HG03442 (cell line): ENCODE data around the gene SH3GL2.

ENCODE experiments used
- ATAC-seq: cut with Tn5 transposase; IDR thresholded peaks from one replicate; pipeline ENCODE4 v1.9.1; 2021; ENCODE audit warnings: mild to moderate bottlenecking, moderate library complexity; ENCODE audit not compliant: unreplicated experiment

The SH3GL2 gene

DNA sequence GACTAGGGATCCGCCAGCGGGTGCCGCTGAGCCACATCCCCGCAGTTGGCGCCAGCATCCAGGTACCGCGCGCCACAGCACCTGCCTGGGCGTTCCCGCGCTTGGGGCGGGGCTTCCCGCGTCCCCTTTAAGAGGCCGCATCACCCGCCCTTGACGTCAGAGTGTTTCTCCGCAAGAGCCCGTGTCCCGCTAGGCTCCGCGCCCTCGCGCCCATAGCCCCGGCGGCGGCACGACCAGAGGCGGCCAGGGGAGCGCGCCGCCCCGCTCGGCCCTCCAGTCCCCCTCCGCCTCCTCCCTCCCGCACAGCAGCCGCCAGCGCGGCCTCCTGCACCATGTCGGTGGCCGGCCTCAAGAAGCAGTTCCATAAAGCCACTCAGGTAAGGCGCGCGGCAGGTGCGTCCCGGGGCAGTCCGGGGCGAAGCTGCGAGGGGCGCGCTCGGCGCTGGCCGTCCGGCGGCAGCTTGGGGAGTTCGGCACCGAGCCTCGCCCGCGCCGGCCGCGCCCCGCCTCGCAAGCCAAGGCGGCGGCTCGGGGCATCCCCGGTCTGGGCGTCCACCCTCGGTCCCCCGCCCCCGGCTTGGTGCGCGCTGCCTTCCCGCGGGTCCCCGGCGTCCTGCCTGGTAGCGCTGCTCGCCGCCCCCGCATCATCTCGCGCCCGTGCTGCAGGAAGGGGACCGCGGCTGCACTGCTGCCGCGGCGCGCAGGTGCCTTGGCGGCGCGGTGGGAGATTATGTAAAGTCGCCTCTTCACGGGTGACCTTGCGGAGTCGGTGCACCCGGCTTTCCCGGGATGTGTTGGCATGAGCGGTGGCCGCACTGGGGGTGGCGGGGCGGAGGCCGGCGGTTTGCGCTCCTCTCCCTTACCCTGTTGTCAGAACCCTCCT is at the start of gene SH3GL2:
SH3GL2 (plus strand) TSS at position 156 of the 883 bp plus-strand sequence.
- ATAC-seq = peak; percentile 64

DNA sequence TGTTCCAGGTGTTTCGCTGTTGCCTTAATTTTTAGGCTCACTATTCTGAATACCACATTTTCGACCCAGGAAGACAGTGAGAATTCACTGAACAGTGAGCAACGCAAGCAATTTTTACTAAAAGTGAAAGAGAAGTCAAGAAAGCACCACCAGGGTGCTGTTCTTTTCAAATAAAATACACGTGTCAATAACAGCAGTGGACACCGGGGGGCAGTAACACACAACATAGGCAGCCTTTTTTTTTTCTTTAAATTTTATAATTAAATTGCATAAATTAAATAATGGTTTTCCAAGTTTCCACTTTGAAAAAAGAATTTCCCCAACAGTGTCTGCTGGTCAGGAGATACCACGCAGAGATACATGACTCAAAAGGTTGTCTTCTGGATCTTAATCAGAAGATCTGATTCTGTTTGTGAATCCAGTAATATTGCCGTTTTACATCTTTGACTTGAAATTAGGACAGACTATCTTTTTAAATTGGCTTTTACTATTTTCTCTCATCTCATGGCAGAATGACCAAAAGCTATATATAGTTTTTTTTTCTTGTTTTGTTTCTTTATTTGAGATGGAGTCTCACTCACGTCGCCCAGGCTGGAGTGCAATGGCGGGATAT is 47.1 kb upstream of the SH3GL2 start:
- ATAC-seq = peak; percentile 94

DNA sequence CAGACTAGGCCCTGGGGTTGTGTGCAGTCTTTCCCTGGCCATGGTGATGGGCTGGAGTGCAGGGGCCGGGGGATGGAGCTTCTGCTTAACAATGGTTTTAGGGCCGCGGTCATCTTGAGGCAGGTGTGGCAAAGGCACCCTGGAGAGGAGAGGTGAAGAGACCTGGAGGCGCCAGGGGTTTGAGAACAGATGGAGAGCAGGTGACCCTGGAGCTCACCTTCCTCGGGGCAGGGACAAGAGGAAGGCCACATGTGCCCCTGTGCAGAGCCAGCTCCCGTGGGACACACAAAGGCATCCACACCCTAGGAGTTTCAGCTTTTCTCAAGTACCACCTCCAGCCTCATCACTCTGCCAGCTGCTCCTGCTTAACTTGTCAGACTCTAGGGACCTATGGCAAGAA is 46.4 kb upstream of the SH3GL2 start:
- no peak for ATAC-seq

DNA sequence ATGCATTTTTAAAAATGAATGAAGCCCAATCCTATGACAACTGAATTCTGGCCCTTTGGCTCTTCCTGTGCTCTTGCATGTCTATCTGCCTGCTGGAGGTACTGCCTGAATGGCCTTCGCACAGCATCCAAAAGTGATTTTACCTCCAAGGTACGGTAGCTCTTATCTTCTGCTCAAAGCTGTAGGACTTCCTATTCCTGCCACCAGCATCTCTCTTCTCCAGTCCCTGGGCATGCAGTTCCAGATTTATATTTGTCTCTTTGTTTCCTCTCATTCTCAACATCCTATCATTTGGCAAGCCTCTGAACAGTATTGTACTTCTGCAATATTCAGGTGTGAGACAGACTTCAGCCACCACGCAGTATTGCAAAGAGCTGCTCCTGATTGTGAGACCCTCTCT is 43.7 kb upstream of the SH3GL2 start:
- ATAC-seq = no peak

DNA sequence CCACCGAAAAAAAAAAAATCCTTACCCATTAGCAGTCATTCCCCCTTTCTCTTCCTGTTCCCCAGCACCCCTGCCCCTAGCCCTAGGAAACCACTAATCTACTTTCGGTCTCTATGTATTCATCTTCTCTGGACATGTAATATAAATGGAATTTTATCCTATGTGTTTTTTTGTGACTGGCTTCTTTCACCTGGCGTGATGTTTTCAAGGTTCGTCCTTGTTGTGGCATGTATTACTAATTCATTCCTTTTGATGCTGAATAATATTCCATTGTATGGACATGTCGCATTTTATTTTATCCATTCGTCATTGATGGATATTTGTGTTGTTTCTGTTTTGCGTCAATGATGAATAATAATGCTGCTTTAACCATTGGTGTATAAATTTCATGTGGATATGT is 42.8 kb upstream of the SH3GL2 start:
- ATAC-seq = no peak

DNA sequence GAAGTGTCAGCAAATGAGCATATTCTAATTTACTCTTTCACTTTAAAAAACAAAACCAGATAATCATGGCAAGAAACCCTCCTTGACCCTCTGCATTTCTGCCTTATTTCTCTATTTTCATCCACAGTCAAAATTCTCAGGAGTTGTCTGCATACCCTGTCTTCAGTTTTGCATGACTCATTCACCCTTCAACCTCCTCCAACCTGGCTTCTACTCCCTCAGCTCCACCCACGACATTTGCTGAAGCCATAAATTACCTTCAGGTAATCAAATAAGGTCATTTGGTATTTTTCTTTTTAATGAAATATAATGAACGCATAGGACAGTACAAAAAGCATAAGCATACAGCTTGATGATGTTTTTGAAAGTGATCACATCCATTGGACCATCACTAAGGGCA is 27.8 kb upstream of the SH3GL2 start:
- ATAC-seq = no peak

DNA sequence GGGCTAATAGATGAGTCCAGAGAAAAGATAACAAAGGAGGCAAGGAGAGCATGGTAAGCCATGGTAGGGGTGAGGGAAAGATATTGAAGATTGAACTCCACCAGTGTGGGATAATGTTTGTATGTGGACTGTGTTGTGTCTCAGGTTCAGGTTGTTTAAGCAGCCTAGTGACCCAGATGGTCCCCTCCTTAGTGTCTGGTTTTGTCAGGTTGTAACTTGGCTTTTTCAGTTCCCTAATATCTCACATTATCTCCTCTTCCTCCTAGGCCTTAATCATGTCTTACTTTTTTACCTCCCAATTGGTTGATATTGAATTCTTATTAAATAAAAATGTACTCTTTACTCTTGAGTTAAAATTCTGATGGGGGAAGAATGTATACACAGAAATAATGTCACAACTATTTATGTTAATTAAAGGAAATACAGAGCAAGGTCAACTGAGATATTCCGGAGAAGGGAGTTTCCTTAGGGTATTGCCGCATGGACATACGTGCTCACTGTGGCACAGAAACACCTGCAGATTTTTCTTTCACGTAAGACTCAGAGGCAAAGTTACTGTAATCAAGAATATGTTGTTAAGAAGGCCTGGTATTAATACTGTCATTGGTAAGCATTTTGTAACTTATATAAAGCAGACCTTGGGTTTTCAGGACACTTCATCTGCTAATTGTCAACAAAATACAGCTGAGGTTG is 23.4 kb upstream of the SH3GL2 start:
- ATAC-seq = no peak

DNA sequence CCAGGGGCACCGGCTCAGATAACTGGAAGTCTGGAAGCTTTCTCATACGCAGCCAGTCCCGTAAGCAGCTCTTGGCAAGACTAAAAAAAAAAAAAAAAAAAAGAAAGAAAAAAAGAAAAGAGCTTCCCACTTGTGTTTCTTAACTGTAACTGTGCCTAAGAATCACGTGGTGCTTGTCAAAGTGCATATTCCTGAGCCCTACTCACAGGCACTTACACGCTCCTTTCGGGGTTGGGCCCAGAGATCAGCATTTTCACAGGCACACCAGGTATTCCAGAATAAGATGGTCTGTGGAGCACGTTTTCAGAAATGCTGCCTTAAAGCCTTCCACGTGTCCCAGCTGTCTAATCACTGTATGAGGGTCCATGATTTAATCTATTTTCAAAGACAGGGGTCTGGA is 22.6 kb upstream of the SH3GL2 start:
- ATAC-seq = no peak

DNA sequence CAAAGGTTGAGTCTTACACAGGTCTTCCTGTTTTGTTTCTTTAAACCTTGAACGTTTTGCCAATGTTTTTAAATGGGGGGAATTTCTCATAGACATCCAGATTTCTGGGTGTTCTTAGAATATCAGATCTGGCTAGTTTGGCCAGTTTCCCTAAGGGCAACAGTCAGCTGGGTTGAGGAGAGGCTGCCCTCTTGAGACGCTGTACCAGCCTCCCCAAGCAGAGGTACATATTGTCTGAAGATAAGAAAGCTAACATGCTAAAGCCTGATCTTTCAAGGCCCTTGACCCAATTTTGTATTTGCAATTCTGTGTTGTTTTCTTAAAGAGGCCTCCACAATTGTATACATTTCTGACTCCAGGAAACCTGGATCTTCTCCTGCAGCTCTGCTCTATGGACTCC is 21.9 kb upstream of the SH3GL2 start:
- no peak for ATAC-seq

DNA sequence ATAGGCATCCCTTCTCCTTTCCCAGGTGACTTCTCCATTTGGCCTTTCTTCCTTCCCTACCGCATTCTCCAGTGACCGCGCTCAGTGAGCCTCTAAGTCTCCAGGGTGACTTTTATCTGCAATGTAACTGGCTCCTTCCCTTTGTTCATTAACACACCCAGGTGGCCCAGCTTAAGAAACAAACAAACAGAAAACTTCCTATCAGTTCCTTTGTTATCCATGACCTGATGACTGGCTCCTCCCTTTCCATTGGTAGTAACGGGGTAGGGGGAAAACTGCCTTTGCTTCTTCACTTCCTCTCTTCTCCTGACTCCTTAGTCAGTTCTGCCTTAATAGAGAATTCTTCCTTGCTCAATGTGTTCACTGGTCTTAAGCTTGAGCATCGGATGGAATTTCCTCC is 7.0 kb upstream of the SH3GL2 start:
- ATAC-seq = no peak

DNA sequence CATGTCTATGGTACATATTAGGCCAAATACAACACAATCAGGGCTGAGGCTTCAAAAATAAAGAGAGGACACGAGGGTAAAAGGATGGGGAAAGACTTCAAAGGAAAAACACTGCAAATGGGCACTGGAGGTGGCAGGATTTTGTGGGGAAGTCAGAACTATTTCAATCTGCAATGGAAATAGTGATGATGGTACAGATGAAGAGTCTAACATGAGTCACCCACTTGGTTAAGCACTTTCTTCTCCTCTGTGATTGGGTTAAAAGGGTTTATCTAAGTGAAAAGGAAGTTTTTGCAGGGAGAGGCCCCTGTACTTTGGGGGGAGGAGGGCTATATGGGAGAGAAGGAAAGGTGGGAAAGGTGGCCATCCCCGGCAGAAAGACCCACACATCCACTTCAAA is 4.5 kb upstream of the SH3GL2 start:
- ATAC-seq = no peak

DNA sequence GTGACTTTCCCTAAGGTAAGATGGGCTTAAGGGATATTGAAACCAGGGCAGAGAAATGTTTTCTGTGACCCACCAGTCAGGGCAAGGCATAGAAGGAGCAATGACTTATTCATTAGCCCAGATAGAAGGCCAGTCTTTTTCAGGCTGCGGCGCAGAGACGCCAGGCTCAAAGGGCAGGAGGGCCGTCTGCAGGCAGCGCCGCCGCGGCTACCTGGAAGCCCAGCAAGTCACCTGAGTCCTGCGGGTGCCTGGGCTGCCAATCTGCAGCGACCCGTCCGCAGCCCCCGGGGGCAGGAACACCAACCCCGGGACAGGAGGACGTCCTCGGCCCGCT is 322 bp upstream of the SH3GL2 start:
- no peak for ATAC-seq

DNA sequence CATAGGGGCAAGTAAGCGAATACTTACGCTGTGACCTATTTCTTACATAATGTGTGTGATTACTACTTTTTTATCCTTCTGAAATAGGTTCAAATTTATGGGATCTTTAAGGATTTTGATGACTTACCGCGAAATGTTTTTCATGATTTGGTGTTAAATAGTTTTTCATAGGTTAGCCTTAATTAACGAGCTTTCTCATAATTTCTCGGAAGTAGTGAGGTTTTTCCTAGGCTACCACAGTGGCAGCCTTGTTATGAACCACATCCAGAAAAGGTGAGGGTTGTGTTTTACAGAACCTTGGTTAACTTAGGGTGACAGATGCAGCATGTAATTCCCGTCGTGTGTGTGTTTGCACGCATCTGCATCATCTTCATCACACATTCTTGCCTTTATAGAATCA is 1.3 kb downstream of the SH3GL2 start:
- ATAC-seq = no peak

DNA sequence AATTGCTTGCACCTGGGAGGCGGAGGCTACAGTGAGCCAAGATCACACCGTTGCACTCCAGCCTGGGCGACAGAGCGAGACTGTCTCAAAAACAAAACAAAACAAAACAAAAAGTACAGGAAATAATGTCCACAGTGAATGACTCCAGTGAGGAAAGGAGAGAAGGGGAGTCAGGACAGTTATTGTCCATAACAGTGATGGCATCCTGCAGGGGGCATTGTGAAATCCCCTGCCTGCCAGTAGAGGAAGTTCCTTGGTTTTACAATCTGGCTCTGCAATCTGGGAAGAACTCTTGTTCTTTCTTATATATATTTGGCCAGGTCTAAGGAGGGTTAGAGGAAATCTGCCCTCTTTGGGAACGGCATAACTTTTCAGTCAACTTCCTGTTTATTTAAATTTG is 8.2 kb downstream of the SH3GL2 start:
- ATAC-seq = no peak

DNA sequence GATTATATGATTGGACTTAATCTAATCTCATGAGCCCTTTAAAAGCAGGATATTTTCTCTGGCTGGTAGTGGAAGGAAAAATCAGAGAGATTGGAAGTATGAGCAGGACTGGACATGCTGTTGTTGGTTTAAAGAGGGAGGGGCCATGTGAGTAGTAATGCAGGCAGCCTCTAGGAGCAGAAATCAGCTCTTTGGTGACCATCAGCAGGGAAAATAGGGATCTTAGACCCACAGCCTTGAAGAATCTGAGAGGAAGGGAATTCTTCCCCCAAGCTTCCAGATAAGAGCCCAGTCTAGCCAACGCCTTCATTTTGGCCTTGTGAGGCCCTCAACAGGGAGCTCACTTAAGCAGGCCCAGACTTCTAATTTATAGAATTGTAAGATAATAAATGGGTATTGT is 9.5 kb downstream of the SH3GL2 start:
- ATAC-seq = no peak

DNA sequence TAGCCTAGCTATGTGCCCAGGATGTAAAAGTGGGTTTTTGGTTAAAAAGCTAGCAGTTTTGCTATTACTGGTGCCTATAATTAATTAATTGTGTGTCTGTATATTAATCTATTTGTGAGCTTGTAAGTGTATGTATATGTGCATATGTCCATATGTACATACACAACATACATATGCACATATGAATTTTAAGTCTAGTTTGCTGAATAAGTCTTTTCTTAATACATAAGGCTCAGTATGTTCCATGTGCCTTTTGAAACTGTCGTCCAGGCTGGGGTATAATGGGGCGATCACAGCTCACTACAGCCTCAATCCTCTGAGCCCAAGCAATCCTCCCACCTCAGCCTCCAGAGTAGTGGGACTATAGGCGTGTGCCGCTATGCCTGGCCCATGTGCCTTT is 10.1 kb downstream of the SH3GL2 start:
- ATAC-seq = no peak

DNA sequence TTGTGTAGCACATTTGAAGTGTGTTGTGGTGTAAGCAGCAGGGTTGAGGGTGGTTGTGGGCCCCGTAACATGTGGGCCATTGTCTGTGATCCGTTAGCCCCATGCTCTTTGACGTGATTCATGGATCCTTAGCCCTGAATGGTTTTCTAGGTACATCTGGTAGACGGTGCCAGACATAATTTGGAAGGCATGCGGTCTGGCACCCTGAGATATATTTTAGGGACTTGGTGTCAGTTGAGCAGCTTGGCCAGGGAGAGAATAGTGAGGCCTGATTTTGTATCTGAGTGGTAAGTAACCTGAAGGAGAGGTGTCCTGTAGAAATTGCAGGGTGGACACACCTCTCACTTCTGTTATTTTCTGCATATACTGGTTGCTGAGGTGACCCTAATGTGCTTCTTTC is 10.9 kb downstream of the SH3GL2 start:
- no peak for ATAC-seq

DNA sequence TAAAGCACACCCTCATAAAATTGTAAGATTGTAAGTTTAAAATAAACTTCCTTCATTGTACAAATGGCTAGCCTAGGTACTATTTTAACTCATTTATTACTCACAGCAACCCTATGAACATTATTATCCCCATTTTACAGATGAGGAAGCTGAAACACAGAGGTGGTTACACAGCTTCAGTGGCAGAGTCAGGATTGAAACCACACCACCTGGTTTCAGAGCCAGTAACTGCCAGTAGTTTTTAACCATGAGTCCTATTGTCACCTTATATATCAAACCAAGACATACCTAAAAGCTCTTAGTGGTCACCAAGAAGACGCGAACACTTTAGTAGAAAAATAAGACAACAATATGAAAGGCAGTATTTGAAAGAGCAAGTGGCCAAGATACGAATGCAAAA is 16.1 kb downstream of the SH3GL2 start:
- no peak for ATAC-seq

DNA sequence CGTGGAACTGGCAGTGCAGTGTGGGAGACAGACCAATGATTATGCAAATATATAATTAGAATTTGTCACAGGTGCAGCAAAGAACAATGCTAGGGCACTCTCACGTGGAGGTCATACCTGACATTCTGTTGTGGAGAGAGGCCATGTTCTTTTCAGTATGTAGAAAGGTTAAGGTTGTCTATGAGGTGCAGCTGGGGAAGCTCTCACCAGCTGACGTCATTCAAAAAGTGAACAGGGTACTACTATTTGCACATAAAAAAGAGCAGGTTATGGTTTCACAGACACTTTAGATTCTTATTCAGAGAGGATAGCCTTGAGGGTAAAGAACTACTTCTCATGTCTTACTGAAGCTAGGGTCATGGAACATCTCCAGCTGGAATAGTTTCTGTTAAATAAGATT is 19.1 kb downstream of the SH3GL2 start:
- no peak for ATAC-seq

DNA sequence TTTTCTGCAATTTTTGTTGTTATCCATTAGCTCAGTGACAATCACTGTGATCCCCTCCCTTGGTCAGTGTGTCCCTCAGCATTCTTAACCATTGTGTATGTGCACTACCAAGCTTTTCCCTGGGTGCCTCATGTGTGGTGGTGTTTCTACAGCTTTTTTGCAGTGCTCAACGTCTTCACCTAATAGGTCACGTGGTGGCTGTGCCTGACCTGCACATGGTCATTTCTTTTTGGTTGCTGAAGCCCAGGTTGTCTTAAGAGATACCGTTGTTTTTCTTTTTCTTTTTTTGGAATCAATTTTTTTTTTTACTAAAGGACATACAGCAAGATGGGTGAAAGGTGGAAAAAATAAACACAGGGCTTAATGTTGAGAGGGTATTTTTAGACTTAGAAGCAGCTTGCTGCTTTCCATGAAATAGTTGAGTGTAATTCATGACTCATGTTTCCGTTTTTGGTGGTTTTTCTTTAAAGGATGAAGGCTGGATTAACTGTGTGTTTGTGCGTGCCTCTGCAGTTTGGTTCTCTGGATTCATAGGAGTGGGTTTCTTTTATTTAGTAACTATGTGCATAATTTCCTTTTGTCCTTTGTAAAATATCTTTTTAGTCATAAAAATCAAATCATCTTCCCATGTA is 22.2 kb downstream of the SH3GL2 start:
- ATAC-seq = no peak

DNA sequence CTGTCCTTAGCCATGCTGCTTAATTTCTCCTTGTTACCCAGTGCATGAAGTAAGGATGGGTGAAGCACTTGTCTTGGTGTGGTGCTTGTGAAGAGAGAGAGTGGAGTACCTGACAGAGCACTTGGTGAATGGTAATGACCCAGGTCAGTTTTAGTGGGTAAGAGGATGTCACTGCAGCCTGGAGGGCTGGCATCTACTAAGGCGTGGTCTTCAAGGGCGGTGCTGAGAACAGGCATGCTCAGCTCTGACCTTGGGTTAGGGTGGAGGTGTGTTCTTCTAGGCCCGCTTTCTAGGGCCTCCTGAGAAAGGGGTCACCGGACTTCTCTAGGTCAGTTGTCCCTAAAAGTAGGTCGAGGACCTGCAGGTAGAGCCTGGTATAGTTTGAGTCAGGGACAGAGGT is 25.7 kb downstream of the SH3GL2 start:
- no peak for ATAC-seq
